Vagina (tissue), 2 donors: ENCODE data around the gene FBLN1.

Source experiments
- POLR2A ChIP-seq, 2 donors: fragments of 450-650 bp; IDR thresholded peaks; one replicate each; pipeline ENCODE4 v1.6.1; 2017; ENCODE audit warnings: antibody characterized with exemption in 2 of 2, mild to moderate bottlenecking in 2 of 2, moderate library complexity in 2 of 2
- POLR2AphosphoS5 ChIP-seq, 2 donors: sonication (generic); formaldehyde crosslinking; IDR thresholded peaks; one replicate each; pipeline ENCODE4 v1.9.0; 2017; ENCODE audit warnings: antibody characterized with exemption in 2 of 2, mild to moderate bottlenecking in 2 of 2, low read depth in 1 of 2; ENCODE audit not compliant: insufficient read depth in 1 of 2
- TF ChIP-seq, protein P1 (sequence below), 3 experiments: fragments of 450-650 bp in 2 of 3; fragments of 200-600 bp in 1 of 3; sonication (generic) in 1 of 3; IDR thresholded peaks; one replicate each; pipeline ENCODE4 v1.5.1; 2017 to 2019; ENCODE audit warnings: antibody characterized with exemption in 3 of 3, mild to moderate bottlenecking in 2 of 3, moderate library complexity in 2 of 3

DNA sequence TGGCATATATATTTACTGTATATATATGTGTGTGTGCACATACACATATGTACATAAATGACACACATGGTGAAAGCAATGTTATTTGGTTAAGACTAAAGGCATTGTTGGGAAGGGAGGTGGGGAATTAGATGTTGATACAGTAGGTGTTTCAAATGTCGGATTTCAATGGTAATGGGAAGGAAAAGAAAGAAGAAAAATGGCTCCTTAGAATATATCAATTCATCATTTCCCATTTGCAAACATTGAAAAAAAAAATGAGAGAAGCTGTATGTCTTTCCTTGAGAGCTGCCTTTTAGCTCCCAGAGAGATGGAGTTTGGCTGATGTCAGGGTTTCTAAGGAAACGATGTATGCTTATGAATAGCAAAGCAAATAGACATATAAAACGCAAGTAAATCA, 135.5 kb downstream of the FBLN1 start:
- TF ChIP-seq, protein P1, sequence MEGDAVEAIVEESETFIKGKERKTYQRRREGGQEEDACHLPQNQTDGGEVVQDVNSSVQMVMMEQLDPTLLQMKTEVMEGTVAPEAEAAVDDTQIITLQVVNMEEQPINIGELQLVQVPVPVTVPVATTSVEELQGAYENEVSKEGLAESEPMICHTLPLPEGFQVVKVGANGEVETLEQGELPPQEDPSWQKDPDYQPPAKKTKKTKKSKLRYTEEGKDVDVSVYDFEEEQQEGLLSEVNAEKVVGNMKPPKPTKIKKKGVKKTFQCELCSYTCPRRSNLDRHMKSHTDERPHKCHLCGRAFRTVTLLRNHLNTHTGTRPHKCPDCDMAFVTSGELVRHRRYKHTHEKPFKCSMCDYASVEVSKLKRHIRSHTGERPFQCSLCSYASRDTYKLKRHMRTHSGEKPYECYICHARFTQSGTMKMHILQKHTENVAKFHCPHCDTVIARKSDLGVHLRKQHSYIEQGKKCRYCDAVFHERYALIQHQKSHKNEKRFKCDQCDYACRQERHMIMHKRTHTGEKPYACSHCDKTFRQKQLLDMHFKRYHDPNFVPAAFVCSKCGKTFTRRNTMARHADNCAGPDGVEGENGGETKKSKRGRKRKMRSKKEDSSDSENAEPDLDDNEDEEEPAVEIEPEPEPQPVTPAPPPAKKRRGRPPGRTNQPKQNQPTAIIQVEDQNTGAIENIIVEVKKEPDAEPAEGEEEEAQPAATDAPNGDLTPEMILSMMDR (IDR thresholded peaks at IDR 0.05) = no peak
- TF ChIP-seq POLR2AphosphoS5 (IDR thresholded peaks at IDR 0.05; ENCODE audit: insufficient read depth in 1 of 2, low read depth in 1 of 2) (no peak), POLR2A (IDR thresholded peaks at IDR 0.05) (no peak)
